ENCODE results near the gene ARRB2. TPM values are rescaled to one million over a fixed set of nuclear protein-coding genes. Genes with fewer than 3 reads are reported as not detected.

The ARRB2 gene
- total RNA-seq, 1 experiment from 2014 or later: 25.1 TPM

GRCh38 chr17:4733073-4733531 lies 22.7 kb downstream of the ARRB2 start:
- Mint-ChIP-seq H3K4me1 (ENCODE audit: insufficient read depth, unreplicated experiment) (peaks cover 22% of the 10 kb centered on the region), H3K27me3 (ENCODE audit: insufficient read depth, unreplicated experiment) (no peaks in the 10 kb centered on the region), H3K27ac (ENCODE audit: low read depth, unreplicated experiment) (no peak overlapping the region), H3K9me3 (ENCODE audit: unreplicated experiment) (no peaks in the 10 kb centered on the region), H3K4me3 (ENCODE audit: unreplicated experiment) (no peak overlapping the region), H3K36me3 (ENCODE audit: insufficient read depth, unreplicated experiment) (peaks cover 21% of the 10 kb centered on the region)
- intact Hi-C loops (cut with micrococcal nuclease): no loop called here
- no TSS peak for BruUV-seq (replicated peaks)
- POLR2A ChIA-PET: no interaction called here
- no peak for TF ChIP-seq CTCF (IDR thresholded peaks at IDR 0.05; ENCODE audit: unreplicated experiment)
- no peak for DNase-seq (ENCODE audit: unreplicated experiment)
- CTCF ChIA-PET: interaction anchor here (1.0 to 1.2 kb wide), 2 partner anchors 156 to 169 kb away, joined by 3 to 6 read pairs; no protein-coding TSS in a partner anchor

GRCh38 chr17:4734857-4735475 lies 24.5 kb downstream of the ARRB2 start:
- no peaks in the 10 kb centered on the region for H3K9me3 Mint-ChIP-seq (ENCODE audit: unreplicated experiment)
- intact Hi-C loops (cut with micrococcal nuclease): no loop called here
- peaks cover 21% of the 10 kb centered on the region for H3K36me3 Mint-ChIP-seq (ENCODE audit: insufficient read depth, unreplicated experiment)
- no peak for DNase-seq (ENCODE audit: unreplicated experiment)
- H3K27ac Mint-ChIP-seq (ENCODE audit: low read depth, unreplicated experiment): no peak overlapping the region
- H3K27me3 Mint-ChIP-seq (ENCODE audit: insufficient read depth, unreplicated experiment): no peaks in the 10 kb centered on the region
- H3K4me3 Mint-ChIP-seq (ENCODE audit: unreplicated experiment): no peak overlapping the region
- ChIA-PET POLR2A (interaction anchor here (1.2 kb wide), 1 partner anchor 55 kb away, joined by 4 read pairs; no protein-coding TSS in a partner anchor), CTCF (interaction anchor here (0.6 to 2.4 kb wide), 7 partner anchors 32 to 123 kb away, joined by 3 to 8 read pairs (median 3); partner anchors contain the start of gene VMO1)
- TF ChIP-seq CTCF (IDR thresholded peaks at IDR 0.05; ENCODE audit: unreplicated experiment): no peak
- no TSS peak for BruUV-seq (replicated peaks)
- H3K4me1 Mint-ChIP-seq (ENCODE audit: insufficient read depth, unreplicated experiment): peaks cover 29% of the 10 kb centered on the region

DNA sequence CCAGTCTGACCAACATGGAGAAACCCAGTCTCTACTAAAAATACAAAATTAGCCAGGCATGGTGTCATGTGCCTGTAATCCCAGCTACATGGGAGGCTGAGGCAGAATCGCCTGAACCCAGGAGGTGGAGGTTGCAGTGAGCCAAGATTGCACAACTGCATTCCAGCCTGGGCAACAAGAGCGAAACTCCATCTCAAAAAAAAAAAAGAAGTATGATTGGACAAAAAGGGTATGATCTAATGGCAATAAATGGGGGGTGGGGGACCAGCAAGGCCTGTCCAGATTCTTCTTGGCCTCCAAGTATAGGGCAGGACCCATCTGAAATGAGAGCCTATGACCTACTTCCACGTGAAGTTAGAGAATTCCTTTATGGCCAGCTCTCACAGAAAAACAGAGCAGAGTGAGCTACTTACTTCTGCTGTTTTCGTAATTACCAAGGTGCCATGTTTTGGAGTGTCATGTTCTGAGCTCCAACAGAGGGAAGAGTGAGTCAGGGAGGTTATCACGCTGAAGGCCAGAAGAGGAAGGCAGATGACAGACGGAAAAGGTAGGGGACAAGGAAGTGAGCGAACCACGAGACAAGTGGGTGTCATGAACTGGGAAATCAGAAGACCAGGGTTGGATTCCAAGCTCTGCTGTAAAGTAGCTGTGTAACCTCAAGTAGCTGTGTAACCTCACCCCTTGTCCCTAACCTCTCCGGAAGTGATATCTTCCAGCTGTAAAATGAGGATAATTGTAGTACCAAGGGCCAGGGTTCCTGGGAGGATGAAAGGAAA lies 25.6 kb downstream of the ARRB2 start:
- Mint-ChIP-seq H3K4me3 (ENCODE audit: unreplicated experiment) (no peak overlapping the region), H3K9me3 (ENCODE audit: unreplicated experiment) (no peaks in the 10 kb centered on the region), H3K4me1 (ENCODE audit: insufficient read depth, unreplicated experiment) (peaks cover 30% of the 10 kb centered on the region), H3K36me3 (ENCODE audit: insufficient read depth, unreplicated experiment) (peaks cover 20% of the 10 kb centered on the region), H3K27me3 (ENCODE audit: insufficient read depth, unreplicated experiment) (no peaks in the 10 kb centered on the region), H3K27ac (ENCODE audit: low read depth, unreplicated experiment) (peak overlapping the region; percentile 17)
- no peak for DNase-seq (ENCODE audit: unreplicated experiment)
- POLR2A ChIA-PET: interaction anchor here (0.7 to 1.7 kb wide), 5 partner anchors 26 to 212 kb away, joined by 3 to 4 read pairs (median 4); partner anchors contain the start of gene PELP1
- CTCF ChIA-PET: interaction anchor here (0.7 to 2.4 kb wide), 3 partner anchors 52 to 173 kb away, joined by 3 to 8 read pairs (median 3); no protein-coding TSS in a partner anchor
- intact Hi-C loops (cut with micrococcal nuclease): no loop called here
- no peak for TF ChIP-seq CTCF (IDR thresholded peaks at IDR 0.05; ENCODE audit: unreplicated experiment)
- BruUV-seq (replicated peaks): no TSS peak

Data from MCF 10A (cell line).